Right lobe of liver (tissue), 4 donors: ENCODE results near the gene BCKDHB.

Experiments used
- POLR2A ChIP-seq: fragments of 450-650 bp; IDR thresholded peaks from one replicate; pipeline ENCODE4 v1.6.1; 2017; ENCODE audit warnings: antibody characterized with exemption, mild to moderate bottlenecking
- TF ChIP-seq, protein P1 (sequence below), 4 donors: fragments of 200-600 bp in 3 of 4; fragments of 450-650 bp in 1 of 4; IDR thresholded peaks; one replicate each; pipeline versions ENCODE4 v1.5.1 to v1.8.0; 2016 to 2022; ENCODE audit warnings: antibody characterized with exemption in 4 of 4, mild to moderate bottlenecking in 2 of 4
- donor health status: DM: no; HTN: no; CAD: no.
- donor health status: DM: no; HTN: no; CAD: no.
- donor health status: DM: no; HTN: yes; CAD: no.

DNA sequence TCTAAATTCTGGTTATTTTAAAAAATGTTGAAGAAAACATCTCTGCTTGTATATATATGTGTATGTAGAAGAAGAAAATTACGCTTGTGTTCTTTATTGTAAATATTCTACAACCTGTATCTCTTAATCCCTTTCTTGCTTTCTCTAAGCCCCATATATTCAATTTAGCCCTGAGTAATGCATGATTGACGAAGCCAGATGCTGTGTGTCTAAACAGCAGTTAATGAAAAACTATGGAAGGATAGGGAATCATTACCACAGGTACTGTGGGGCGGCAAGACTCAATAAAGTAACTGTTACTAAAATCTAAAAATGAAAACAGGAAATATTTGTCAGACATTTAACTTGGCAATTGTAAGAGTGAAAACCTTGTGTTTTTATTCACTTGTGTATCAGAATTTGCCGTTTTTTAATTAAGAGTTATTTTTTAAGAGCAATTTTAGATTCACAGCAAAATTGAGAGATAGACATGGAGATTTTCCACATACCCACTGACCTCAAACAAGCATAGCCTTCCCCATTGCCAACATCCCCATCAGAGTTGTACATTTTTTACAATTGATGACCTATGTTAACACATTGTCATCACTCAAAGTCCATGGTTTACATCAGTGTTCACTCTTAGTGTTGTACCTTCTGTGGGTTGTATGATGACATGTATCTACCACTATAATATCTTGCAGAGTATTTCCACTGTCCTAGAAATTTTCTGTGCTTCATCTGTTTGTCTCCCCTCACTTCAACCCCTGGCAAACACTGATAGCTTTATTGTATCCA is 76.7 kb downstream of the BCKDHB start:
- TF ChIP-seq, protein P1, sequence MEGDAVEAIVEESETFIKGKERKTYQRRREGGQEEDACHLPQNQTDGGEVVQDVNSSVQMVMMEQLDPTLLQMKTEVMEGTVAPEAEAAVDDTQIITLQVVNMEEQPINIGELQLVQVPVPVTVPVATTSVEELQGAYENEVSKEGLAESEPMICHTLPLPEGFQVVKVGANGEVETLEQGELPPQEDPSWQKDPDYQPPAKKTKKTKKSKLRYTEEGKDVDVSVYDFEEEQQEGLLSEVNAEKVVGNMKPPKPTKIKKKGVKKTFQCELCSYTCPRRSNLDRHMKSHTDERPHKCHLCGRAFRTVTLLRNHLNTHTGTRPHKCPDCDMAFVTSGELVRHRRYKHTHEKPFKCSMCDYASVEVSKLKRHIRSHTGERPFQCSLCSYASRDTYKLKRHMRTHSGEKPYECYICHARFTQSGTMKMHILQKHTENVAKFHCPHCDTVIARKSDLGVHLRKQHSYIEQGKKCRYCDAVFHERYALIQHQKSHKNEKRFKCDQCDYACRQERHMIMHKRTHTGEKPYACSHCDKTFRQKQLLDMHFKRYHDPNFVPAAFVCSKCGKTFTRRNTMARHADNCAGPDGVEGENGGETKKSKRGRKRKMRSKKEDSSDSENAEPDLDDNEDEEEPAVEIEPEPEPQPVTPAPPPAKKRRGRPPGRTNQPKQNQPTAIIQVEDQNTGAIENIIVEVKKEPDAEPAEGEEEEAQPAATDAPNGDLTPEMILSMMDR (IDR thresholded peaks at IDR 0.05), result no peak
- no peak for TF ChIP-seq POLR2A
